Renal cortical epithelial cell (primary cell): ENCODE data around the gene ZMAT3. TPM values are rescaled to one million over a fixed set of nuclear protein-coding genes. Genes with fewer than 3 reads are reported as not detected.

Experiments used
- DNase-seq: peaks from one replicate; pipeline ENCODE4 v3.0.0-alpha.2; 2011; ENCODE audit warnings: low read depth
- total RNA-seq: library from RNA; depleted of rRNA; stranded (reverse); fragments of >200 nt; gene quantifications from 2 replicates; pipeline ENCODE4 v1.2.3, GENCODE V29; 2014

Gene ZMAT3
- total RNA-seq, 1 donor from 2014 or later: 96.9 TPM

- no peak for DNase-seq
Measured at GRCh38 chr3:179021119-179021903, 50.3 kb downstream of the ZMAT3 start.

- DNase-seq: no peak
Measured at GRCh38 chr3:179020112-179020511, 51.5 kb downstream of the ZMAT3 start.

GRCh38 chr3:179018808-179019207 lies 52.8 kb downstream of the ZMAT3 start:
- no peak for DNase-seq

DNA sequence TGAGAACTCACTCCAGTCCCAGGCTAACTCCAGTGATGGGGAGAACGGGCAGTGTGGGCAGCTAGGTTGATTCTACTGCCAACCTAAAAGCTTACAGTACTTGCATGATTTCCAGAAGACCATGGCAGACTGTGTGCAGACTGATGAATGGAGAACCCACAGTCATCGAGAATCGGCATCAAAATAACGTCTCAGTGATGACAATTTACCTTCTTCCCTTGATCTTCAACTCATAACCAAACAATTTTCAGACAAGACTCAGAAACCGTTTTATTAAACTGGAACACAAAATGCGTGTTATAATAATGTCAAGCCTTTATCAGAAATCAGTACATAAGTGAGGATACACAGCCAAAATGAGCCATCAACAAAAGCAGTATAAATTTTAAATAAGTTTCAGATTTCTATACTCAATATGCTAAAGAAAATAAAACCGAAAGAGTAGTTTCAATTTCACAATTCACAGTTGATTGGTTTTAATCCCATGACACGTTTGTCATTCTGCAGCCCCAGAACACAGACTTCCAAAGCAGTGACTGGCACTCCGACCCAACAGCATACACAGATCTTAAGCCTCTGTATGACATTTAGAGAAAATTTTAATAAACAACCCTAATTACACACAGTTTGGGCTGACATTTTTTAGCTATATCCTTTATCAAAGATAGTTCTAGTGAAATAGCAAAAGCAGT lies 54.5 kb downstream of the ZMAT3 start:
- peak; percentile 22 for DNase-seq

GRCh38 chr3:179015551-179016020 lies 56.0 kb downstream of the ZMAT3 start:
- peak; percentile 83 for DNase-seq

DNA sequence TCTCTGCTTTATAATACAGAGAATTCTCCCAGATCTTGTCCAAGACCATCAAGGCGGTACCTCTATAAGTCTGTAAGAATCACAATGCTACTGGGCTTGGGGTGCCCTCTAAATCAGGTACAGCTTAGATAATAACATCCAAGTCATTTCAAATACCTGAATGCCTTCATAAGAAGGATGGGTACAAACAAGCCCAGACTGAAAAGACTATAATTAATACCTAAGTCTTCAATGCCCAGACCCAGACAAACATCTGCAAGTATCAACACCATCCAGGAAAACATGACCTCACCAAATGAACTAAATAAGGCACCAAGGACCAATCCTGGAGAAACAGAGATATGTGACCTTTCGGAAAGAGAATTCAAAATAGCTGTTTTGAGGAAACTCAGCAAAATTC lies 65.9 kb downstream of the ZMAT3 start:
- no peak for DNase-seq

- DNase-seq: no peak
Measured at GRCh38 chr3:179005213-179005612, 66.4 kb downstream of the ZMAT3 start.

- DNase-seq: no peak
Measured at GRCh38 chr3:179000659-179001058, 71.0 kb downstream of the ZMAT3 start.

DNA sequence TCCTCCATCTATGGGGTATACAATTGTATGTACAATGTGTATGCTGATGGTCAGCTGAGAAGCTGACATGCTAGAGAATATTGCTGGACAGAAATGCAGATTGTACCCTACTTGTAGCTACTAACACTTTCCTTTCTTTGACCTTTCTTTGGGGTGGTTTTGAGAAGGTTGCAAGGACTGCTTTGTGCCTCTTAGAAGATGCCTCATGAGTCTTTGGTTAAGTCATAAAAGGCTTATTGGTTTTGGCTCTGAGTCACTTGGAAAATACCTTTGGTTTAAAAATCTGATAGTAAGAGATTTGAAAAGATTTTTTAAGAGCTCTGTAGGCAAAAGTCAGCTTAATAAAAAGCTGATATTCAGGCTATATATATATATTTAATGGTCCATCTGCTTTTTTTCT lies 71.5 kb downstream of the ZMAT3 start:
- DNase-seq: no peak

DNA sequence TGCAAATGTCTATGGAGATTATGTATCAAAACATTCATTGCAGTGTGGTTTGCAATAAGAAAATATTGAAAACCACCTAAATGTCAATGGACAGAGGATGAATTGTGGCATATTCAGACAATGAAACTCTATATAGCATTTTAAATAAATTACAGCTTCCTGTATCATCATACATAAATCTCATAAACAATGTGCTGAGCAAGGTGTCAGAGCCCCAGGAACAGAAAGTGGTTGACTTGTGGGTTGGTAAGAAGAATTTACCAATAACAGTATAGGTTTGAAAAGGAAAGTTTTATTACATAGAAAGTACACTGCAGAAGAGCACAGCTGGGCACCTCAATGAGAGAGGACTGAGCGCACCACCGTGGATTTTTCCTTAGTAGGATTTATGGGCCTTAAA lies 75.2 kb downstream of the ZMAT3 start:
- no peak for DNase-seq

DNA sequence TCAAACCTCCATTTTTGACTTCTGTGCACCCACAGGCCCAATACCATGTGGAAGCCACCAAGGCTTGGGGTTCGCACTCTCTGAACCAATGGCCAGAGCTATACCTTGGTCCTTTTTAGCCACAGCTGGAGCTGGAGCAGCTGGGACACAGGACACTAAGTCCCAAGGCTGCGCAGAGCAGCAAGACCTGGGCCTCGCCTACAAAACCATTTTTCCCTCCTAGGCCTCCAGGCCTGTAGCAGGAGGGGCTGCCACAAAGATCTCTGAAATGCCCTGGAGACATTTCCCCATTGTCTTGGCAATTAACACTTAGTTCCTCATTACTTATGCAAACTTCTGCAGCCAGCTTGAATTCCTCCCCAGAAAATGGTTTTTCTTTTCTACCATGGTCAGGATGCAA lies 81.3 kb downstream of the ZMAT3 start:
- no peak for DNase-seq

DNA sequence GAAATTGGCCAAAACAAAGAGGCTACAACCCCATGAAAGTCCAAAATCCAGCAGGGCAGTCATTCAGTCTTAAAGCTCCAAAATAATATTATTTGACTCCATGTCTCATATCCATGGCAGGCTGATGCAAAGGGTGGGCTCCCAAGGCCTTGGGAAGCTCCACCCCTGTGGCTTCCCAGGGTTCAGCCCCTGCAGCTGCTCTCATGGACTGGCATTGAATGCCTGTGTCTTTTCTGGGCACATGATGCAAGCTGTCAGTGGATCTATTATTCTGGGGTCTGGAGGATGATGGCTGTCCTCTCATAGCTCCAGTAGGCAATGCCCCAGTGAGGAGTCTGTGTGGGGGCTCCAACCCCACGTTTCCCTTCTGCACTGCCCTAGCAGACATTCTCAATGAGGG lies 81.8 kb downstream of the ZMAT3 start:
- no peak for DNase-seq

GRCh38 chr3:178987745-178988144 lies 83.9 kb downstream of the ZMAT3 start:
- no peak for DNase-seq

DNA sequence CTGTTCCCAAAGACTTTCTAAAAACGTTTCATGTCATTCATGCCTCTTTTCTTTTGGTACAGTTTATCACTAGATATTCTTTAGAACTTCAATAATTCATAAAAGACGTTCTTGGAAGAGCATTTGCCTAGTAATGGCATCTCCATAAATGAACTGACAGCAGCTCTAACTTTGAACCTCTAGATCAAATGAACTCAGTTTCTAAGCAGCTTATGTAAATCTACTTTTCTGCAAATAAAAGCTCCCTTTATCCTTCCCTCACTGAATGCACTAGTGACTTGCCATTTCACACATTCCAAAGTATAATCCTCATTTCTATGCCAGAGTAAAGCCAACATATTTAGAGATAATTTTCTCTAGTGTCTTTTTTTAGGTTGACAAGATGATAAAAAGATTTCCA lies 85.2 kb downstream of the ZMAT3 start:
- DNase-seq: no peak

GRCh38 chr3:178982137-178982536 lies 89.5 kb downstream of the ZMAT3 start:
- DNase-seq: no peak

- no peak for DNase-seq
Measured at GRCh38 chr3:178975320-178975719, 96.3 kb downstream of the ZMAT3 start.

DNA sequence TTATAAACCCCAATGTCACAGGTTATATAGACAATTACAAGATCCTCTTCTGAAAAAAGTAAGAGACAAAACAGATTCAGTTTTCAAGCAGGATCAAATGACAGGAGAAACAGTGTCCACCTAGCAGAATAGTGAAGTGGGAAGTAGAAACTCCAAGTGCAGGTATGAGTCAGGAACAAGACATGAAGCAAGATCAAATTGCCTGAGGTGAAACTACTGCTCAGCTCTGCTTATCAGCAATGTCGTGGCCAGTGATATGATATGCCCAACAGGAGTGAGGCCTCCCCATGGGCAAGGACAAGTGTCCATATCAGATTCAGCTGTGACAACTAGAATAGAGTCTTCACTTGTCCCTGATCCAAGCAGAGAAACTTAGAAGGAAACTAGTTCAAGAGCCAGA lies 100.0 kb downstream of the ZMAT3 start:
- peak; percentile 61 for DNase-seq

DNA sequence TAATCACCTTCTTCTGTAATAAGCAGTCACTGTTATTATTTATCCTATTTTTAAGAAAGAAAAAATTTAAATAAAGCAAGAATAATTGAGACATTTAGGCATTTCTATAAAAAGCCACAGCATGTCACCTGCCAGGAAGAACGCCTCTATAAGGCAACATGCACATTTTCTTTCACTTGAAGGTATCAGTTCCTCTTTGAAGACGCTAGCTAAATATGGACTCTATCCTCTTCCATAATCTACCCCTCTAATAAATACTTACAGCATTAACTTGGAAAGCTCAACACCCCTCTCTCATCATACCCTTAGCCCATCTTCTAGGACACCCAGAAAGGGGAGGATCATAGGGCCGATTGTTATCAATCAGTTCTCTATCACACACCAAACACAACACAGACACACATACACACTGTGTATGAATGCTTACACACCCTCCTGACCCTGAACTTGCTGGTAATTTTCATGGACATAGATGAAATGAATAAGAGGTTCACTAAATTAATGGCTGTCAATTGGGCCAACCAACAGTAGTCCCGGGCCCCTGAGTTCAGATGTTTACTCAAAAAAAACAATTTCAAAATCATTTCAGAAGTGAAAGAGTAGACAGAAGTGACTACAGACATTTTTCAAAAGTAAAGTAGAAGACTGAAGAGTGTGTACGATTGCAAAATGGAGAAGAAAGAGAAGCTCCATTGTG lies 102.5 kb downstream of the ZMAT3 start:
- DNase-seq: no peak
